ENCODE measurements around the gene MYH11. TPM values are rescaled to one million over a fixed set of nuclear protein-coding genes. Genes with fewer than 3 reads are reported as not detected.

The MYH11 gene
- polyA plus RNA-seq, 1 donor (not counting 4 experiments of a cell fraction or from before 2014, with no cell fraction given), result not detected

DNA sequence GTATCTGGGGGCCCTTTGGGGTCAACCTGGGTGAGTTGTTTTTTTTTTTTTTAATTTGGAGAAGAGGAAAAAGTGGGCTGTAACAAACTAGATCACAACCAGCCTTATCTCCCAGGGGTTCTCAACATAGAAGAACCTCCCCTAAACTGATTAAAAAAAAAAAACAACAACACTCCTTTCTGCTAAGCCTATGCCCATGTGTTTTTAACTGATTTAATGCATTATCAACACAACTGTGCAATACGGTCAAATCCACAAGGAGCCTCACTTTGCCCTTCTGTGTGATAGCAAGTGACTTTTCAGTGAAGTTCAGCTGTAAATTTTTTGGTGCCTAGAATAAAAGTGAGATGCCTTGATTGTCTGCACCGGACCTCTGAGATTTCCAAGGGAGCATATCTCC lies 646 bp downstream of the MYH11 start:
- H4K20me1 ChIP-seq (ENCODE audit: control insufficient read depth, extremely low read depth, insufficient read depth, low read length), result no peaks in the 10 kb centered on the region
- TF ChIP-seq, protein P1, sequence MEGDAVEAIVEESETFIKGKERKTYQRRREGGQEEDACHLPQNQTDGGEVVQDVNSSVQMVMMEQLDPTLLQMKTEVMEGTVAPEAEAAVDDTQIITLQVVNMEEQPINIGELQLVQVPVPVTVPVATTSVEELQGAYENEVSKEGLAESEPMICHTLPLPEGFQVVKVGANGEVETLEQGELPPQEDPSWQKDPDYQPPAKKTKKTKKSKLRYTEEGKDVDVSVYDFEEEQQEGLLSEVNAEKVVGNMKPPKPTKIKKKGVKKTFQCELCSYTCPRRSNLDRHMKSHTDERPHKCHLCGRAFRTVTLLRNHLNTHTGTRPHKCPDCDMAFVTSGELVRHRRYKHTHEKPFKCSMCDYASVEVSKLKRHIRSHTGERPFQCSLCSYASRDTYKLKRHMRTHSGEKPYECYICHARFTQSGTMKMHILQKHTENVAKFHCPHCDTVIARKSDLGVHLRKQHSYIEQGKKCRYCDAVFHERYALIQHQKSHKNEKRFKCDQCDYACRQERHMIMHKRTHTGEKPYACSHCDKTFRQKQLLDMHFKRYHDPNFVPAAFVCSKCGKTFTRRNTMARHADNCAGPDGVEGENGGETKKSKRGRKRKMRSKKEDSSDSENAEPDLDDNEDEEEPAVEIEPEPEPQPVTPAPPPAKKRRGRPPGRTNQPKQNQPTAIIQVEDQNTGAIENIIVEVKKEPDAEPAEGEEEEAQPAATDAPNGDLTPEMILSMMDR (optimal IDR thresholded peaks at IDR 0.05 in 1 of 3, IDR thresholded peaks at IDR 0.05 in 1 of 3, conservative IDR thresholded peaks at IDR 0.05 in 1 of 3; ENCODE audit: extremely low read depth in 1 of 3, insufficient read depth in 2 of 3, low read length in 3 of 3), result no peak
- TF ChIP-seq EZH2 (IDR thresholded peaks at IDR 0.05; ENCODE audit: low read length), result no peak
- no peak for DNase-seq (ENCODE audit: low read depth, low spot score)
- H3K36me3 ChIP-seq (ENCODE audit: control insufficient read depth in 2 of 2, extremely low read depth in 1 of 2, insufficient read depth in 2 of 2, low read length in 2 of 2), result no peaks in the 10 kb centered on the region
- H3K27ac ChIP-seq (ENCODE audit: control insufficient read depth, insufficient read depth, low read length), result no peak overlapping the region
- H3K4me2 ChIP-seq (ENCODE audit: control insufficient read depth, extremely low read depth, insufficient read depth, low read depth, low read length), result no peak overlapping the region
- no peaks in the 10 kb centered on the region for H3K9me3 ChIP-seq (ENCODE audit: control insufficient read depth, low read depth, low read length)
- no peaks in the 10 kb centered on the region for H3K79me2 ChIP-seq (ENCODE audit: control insufficient read depth, insufficient read depth, low read length)
- dilution Hi-C loops (cut with MboI; ENCODE audit: extremely low pct_ligation_motif_present, low sequenced_read_pairs), result no loop called here
- H3K9ac ChIP-seq (ENCODE audit: control insufficient read depth, extremely low read depth, insufficient read depth, low read length), result no peak overlapping the region
- H3K9me1 ChIP-seq (ENCODE audit: control insufficient read depth, extremely low read depth, insufficient read depth, low read length), result no peaks in the 10 kb centered on the region
- H3K4me3 ChIP-seq (ENCODE audit: control insufficient read depth in 2 of 3, extremely low read depth in 1 of 3, insufficient read depth in 2 of 3, low read depth in 1 of 3, low read length in 3 of 3), result no peak overlapping the region
- peaks cover 4% of the 10 kb centered on the region for H3K4me1 ChIP-seq (ENCODE audit: control insufficient read depth, extremely low read depth, insufficient read depth, low read length)
- H3K27me3 ChIP-seq (ENCODE audit: control insufficient read depth, extremely low read depth, insufficient read depth, low read length), result peaks cover 36% of the 10 kb centered on the region
- FAIRE-seq, result no peak
- H2AFZ ChIP-seq (ENCODE audit: control insufficient read depth, low read length), result no peak overlapping the region

DNA sequence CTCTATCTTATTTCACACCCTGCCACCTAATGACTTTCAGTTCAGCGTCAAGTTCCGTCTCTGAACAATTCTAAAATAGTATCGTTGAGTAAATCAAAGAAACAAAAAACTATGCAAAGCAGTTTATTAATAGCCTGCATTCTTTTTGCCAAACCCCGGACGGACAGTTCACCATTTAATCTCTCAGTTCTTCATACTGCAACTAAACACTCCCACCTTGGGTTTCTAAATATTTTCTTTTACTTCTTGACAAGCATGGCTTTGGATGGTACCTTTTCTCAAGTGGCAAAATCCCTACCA lies 1.2 kb downstream of the MYH11 start:
- no peak for TF ChIP-seq EZH2 (IDR thresholded peaks at IDR 0.05; ENCODE audit: low read length)
- TF ChIP-seq, protein P1 (optimal IDR thresholded peaks at IDR 0.05 in 1 of 3, IDR thresholded peaks at IDR 0.05 in 1 of 3, conservative IDR thresholded peaks at IDR 0.05 in 1 of 3; ENCODE audit: extremely low read depth in 1 of 3, insufficient read depth in 2 of 3, low read length in 3 of 3), result no peak
- no peak overlapping the region for H3K4me3 ChIP-seq (ENCODE audit: control insufficient read depth in 2 of 3, extremely low read depth in 1 of 3, insufficient read depth in 2 of 3, low read depth in 1 of 3, low read length in 3 of 3)
- no peaks in the 10 kb centered on the region for H3K9me1 ChIP-seq (ENCODE audit: control insufficient read depth, extremely low read depth, insufficient read depth, low read length)
- no peaks in the 10 kb centered on the region for H3K9me3 ChIP-seq (ENCODE audit: control insufficient read depth, low read depth, low read length)
- peaks cover 36% of the 10 kb centered on the region for H3K27me3 ChIP-seq (ENCODE audit: control insufficient read depth, extremely low read depth, insufficient read depth, low read length)
- no peak for FAIRE-seq
- H3K4me1 ChIP-seq (ENCODE audit: control insufficient read depth, extremely low read depth, insufficient read depth, low read length), result peaks cover 4% of the 10 kb centered on the region
- no peak overlapping the region for H3K27ac ChIP-seq (ENCODE audit: control insufficient read depth, insufficient read depth, low read length)
- H3K36me3 ChIP-seq (ENCODE audit: control insufficient read depth in 2 of 2, extremely low read depth in 1 of 2, insufficient read depth in 2 of 2, low read length in 2 of 2), result no peaks in the 10 kb centered on the region
- H4K20me1 ChIP-seq (ENCODE audit: control insufficient read depth, extremely low read depth, insufficient read depth, low read length), result no peaks in the 10 kb centered on the region
- H2AFZ ChIP-seq (ENCODE audit: control insufficient read depth, low read length), result no peak overlapping the region
- H3K4me2 ChIP-seq (ENCODE audit: control insufficient read depth, extremely low read depth, insufficient read depth, low read depth, low read length), result no peak overlapping the region
- H3K79me2 ChIP-seq (ENCODE audit: control insufficient read depth, insufficient read depth, low read length), result no peaks in the 10 kb centered on the region
- dilution Hi-C loops (cut with MboI; ENCODE audit: extremely low pct_ligation_motif_present, low sequenced_read_pairs), result no loop called here
- DNase-seq (ENCODE audit: low read depth, low spot score), result no peak
- no peak overlapping the region for H3K9ac ChIP-seq (ENCODE audit: control insufficient read depth, extremely low read depth, insufficient read depth, low read length)
